GM23338 (cell line): ENCODE measurements around the gene MGAT5. TPM values are rescaled to one million over a fixed set of nuclear protein-coding genes. Genes with fewer than 3 reads are reported as not detected.

Experiments used
- CREB1 ChIP-seq: fragments of 250-450 bp; sonication (Bioruptor Pico); IDR thresholded peaks from 2 replicates; pipeline ENCODE4 v1.5.0; 2020; ENCODE audit warnings: low read depth, mild to moderate bottlenecking, moderate library complexity
- EZH2phosphoT487 ChIP-seq: fragments of 200-600 bp; sonication (generic); IDR thresholded peaks from one replicate; pipeline ENCODE4 v1.8.1; 2018; ENCODE audit warnings: antibody characterized with exemption; ENCODE audit not compliant: unreplicated experiment
- JUNB ChIP-seq: IDR thresholded peaks from one replicate; pipeline ENCODE4 v1.6.1; 2016; ENCODE audit warnings: antibody characterized with exemption; ENCODE audit not compliant: unreplicated experiment
- NANOG ChIP-seq: IDR thresholded peaks from 2 replicates; pipeline ENCODE4 v1.6.1; 2016; ENCODE audit warnings: antibody characterized with exemption, borderline replicate concordance
- STAT1 ChIP-seq: IDR thresholded peaks from one replicate; pipeline ENCODE4 v1.6.1; 2016; ENCODE audit warnings: antibody characterized with exemption; ENCODE audit not compliant: unreplicated experiment
- ZNF114 ChIP-seq: fragments of 250-450 bp; sonication (Bioruptor Pico); IDR thresholded peaks from 2 replicates; pipeline ENCODE4 v1.5.0; 2020; ENCODE audit warnings: mild to moderate bottlenecking, moderate library complexity
- ZNF331 ChIP-seq: fragments of 250-450 bp; sonication (Bioruptor Pico); IDR thresholded peaks from 2 replicates; pipeline ENCODE4 v1.5.0; 2020; ENCODE audit warnings: low read depth, mild to moderate bottlenecking, moderate library complexity
- polyA plus RNA-seq: library from polyadenylated mRNA; unstranded; fragments of >200 nt; fragmentation: Nextera tagmentation; extraction: Ambion mirVana; gene quantifications from 2 replicates; pipeline ENCODE4 v1.2.1, GENCODE V29; 2016
- total RNA-seq: library from RNA; depleted of rRNA; stranded (reverse); fragments of >200 nt; shearing (Covaris generic); gene quantifications from 2 replicates; pipeline ENCODE4 v1.2.3, GENCODE V29; 2014
- TF ChIP-seq, protein P1 (sequence below): fragments of 250-450 bp; sonication (Bioruptor Pico); IDR thresholded peaks from 2 replicates; pipeline ENCODE4 v1.5.0; 2020; ENCODE audit warnings: mild to moderate bottlenecking, moderate library complexity
- TF ChIP-seq, protein P2 (sequence below): IDR thresholded peaks from 2 replicates; pipeline ENCODE4 v1.6.1; 2016; ENCODE audit warnings: antibody characterized with exemption

Gene MGAT5
- total and polyA plus RNA-seq, 2 experiments from 2014 or later = 4.6 to 27.6 TPM

DNA sequence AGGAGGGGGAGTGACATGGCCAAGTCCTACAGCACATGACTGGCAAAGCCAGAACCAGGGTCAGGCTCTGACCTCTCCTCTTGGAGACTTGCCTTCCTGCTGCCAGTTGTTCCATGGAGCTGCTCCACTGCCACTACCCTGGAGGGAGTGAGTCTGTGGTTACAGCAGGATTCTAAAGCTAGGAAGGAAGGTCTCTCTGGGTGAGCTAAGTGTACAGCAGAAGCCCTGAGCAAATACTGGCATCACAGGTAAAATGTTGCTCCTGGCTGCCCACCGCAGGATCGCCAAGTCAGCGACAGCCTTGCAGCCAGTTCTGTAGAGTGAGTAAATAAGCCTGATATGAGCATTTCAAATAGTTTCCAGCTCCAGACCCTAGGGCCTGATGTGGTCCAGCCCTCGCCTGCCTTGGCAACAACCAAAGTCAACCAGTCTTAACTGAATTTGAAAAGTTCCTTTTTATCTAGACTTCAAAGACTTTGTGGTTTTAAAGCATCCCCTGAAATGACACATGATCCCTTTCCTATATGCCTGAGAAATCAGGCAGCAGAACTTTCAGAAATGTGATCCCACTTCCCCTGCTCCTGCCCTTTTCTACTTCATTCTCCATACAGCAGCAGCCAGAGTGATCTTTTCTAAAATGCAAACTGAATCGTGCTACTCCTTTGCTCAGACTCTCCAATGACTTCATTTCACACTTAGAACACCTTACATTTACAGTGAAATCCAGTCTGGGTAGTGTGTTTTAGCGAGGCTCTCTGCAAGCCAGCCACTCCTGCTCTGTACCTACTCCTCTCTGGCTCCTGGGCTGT lies 114.3 kb downstream of the MGAT5 start (continued):
- TF ChIP-seq, protein P1, sequence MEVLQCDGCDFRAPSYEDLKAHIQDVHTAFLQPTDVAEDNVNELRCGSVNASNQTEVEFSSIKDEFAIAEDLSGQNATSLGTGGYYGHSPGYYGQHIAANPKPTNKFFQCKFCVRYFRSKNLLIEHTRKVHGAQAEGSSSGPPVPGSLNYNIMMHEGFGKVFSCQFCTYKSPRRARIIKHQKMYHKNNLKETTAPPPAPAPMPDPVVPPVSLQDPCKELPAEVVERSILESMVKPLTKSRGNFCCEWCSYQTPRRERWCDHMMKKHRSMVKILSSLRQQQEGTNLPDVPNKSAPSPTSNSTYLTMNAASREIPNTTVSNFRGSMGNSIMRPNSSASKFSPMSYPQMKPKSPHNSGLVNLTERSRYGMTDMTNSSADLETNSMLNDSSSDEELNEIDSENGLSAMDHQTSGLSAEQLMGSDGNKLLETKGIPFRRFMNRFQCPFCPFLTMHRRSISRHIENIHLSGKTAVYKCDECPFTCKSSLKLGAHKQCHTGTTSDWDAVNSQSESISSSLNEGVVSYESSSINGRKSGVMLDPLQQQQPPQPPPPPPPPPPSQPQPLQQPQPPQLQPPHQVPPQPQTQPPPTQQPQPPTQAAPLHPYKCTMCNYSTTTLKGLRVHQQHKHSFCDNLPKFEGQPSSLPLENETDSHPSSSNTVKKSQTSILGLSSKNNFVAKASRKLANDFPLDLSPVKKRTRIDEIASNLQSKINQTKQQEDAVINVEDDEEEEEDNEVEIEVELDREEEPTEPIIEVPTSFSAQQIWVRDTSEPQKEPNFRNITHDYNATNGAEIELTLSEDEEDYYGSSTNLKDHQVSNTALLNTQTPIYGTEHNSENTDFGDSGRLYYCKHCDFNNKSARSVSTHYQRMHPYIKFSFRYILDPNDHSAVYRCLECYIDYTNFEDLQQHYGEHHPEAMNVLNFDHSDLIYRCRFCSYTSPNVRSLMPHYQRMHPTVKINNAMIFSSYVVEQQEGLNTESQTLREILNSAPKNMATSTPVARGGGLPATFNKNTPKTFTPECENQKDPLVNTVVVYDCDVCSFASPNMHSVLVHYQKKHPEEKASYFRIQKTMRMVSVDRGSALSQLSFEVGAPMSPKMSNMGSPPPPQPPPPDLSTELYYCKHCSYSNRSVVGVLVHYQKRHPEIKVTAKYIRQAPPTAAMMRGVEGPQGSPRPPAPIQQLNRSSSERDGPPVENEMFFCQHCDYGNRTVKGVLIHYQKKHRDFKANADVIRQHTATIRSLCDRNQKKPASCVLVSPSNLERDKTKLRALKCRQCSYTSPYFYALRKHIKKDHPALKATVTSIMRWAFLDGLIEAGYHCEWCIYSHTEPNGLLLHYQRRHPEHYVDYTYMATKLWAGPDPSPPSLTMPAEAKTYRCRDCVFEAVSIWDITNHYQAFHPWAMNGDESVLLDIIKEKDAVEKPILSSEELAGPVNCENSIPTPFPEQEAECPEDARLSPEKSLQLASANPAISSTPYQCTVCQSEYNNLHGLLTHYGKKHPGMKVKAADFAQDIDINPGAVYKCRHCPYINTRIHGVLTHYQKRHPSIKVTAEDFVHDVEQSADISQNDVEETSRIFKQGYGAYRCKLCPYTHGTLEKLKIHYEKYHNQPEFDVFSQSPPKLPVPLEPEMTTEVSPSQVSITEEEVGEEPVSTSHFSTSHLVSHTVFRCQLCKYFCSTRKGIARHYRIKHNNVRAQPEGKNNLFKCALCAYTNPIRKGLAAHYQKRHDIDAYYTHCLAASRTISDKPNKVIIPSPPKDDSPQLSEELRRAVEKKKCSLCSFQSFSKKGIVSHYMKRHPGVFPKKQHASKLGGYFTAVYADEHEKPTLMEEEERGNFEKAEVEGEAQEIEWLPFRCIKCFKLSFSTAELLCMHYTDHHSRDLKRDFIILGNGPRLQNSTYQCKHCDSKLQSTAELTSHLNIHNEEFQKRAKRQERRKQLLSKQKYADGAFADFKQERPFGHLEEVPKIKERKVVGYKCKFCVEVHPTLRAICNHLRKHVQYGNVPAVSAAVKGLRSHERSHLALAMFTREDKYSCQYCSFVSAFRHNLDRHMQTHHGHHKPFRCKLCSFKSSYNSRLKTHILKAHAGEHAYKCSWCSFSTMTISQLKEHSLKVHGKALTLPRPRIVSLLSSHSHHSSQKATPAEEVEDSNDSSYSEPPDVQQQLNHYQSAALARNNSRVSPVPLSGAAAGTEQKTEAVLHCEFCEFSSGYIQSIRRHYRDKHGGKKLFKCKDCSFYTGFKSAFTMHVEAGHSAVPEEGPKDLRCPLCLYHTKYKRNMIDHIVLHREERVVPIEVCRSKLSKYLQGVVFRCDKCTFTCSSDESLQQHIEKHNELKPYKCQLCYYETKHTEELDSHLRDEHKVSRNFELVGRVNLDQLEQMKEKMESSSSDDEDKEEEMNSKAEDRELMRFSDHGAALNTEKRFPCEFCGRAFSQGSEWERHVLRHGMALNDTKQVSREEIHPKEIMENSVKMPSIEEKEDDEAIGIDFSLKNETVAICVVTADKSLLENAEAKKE (CRISPR knock-in tag) = no peak
- TF ChIP-seq STAT1 (no peak), ZNF114 (no peak), ZNF331 (no peak), EZH2phosphoT487 (no peak), CREB1 (no peak), NANOG (no peak), JUNB (no peak)
- TF ChIP-seq, protein P2, sequence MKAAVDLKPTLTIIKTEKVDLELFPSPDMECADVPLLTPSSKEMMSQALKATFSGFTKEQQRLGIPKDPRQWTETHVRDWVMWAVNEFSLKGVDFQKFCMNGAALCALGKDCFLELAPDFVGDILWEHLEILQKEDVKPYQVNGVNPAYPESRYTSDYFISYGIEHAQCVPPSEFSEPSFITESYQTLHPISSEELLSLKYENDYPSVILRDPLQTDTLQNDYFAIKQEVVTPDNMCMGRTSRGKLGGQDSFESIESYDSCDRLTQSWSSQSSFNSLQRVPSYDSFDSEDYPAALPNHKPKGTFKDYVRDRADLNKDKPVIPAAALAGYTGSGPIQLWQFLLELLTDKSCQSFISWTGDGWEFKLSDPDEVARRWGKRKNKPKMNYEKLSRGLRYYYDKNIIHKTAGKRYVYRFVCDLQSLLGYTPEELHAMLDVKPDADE = no peak
